Suppressor macrophage treated with lipopolysaccharide for 1 hour (primary cell): Measurements from ENCODE around the gene RNF213.
"Not testable (repeated sequence)": the region's sequence is repeated elsewhere in the genome, so short reads cannot be mapped to it uniquely, and the experiment has no call there.

Experiments used
- DNase-seq, 3 donors: peaks; one replicate each; pipeline ENCODE4 v3.0.0-alpha.2; 2020 to 2022

Gene RNF213

DNA sequence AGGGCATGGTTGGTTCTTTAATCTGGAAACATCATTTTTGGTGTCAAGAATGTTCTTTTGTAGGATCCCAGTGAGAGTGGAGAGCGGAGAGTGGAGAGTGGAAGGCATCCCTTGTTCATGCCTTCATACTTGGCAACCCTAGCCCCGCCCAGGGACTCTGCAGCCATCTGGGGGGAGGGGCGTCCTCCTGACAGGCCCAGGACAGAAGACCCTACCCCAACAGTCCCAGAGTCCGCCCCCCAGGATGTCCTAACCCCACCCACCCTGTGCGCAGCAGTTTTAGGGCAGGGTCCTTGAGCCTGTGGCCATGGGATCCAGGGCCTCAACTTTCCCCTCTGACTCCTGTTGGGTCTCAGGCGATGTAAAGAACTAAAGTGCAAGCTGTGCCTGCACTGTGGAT is 36.0 kb upstream of the RNF213 start:
- no peak for DNase-seq

DNA sequence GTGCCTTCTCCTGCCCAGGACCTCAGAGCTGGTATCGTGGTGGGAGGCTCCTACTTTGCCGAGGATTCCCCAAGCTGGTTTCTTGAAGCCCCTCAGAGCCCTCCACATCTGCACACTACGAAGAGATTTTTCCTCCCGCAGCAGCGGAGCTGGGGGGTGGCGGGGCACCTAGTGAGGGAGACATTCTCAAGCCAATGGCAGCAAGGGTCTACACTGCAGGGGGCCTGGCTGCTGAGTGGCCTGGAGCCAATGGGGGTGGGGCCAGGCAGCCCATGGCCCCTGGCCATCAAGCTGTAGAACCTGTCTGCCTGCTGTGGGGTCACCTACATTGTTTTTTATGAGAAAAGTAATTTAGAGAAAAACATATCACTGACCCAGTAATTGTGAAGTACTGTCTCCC is 35.4 kb upstream of the RNF213 start:
- DNase-seq, result no peak

GRCh38 chr17:80227156-80227555 is 33.5 kb upstream of the RNF213 start:
- DNase-seq, result no peak

- no peak for DNase-seq
These were observed 33.0 kb upstream of the RNF213 start for GRCh38 chr17:80227666-80228065.

DNA sequence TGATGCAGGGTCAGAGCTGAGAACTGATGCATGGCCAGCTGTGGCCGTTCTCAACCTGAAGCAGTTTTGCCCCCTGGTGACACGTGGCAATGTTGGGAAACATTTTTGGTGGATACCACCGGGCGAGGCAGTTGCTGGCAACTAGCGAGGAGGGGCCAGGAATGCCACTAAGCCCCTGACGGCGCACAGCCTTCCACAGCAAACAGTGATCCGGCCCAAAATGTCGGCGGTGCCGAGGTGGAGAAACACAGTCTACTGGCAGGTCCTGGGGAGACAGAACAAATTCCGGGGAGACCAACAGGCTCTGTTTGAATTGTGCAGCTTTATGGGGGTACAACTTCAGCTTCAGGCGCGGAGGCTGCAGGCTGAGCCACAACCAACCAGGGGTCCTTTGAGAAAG is 32.2 kb upstream of the RNF213 start:
- no peak for DNase-seq

DNA sequence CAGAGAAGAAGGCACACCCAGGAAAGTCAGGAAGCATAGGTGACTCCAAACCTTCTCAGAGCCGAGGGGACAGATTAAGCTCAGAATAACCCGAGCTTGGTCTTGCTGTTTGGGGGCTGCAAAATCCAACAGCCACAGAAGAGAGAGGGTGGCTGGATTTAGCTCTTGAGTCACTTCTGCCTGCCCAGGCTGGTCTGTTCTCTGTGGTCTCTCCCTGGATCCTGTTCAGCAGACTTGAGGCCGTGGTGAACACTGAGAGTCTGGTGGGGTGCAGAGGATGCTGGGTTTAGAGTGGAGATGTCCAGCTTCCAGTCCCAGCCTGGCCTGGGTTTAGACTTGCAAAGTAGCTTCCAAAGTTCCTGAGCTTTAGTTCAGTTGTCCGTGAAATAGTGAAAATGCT is 31.6 kb upstream of the RNF213 start:
- no peak for DNase-seq

- no peak for DNase-seq
These were observed 28.2 kb upstream of the RNF213 start for GRCh38 chr17:80232438-80232837.

DNA sequence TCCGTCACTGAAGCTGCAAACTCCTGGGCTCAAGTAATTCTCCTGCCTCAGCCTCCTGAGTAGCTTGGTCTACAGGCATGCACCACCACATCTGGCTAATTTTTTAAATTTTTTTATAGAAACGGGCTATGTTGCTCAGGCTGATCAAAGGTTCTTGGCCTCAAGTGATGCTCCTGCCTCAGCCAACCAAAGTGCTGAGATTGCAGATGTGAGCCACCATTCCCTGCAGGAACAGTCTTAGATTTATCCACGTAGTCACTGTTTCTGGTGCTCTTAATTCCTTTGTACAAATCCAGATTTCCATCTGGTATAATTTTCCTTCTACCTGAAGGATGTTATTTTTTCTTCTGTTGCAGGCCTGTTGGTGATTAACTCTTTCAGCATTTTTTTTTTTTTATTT is 27.4 kb upstream of the RNF213 start:
- DNase-seq, result no peak

GRCh38 chr17:80236911-80237310 is 23.7 kb upstream of the RNF213 start:
- DNase-seq, result no peak

DNA sequence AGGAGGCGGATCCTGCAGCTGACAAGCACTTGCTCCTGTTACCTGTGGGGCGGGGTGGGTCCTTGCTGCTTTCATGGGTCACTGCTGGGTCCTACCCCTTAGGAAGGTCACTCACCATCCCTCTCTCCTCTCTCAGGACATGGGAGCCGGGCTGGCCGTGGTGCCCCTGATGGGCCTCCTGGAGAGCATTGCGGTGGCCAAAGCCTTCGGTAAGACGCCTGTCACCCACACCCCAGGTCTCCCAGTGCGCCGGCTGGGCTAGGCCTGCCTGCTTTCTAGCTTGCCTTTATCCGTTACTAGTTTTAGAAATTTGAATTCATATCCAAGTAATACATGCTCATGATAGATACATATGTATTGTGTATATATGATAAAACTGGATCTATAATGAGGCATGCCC is 23.3 kb upstream of the RNF213 start:
- DNase-seq, result no peak

GRCh38 chr17:80242505-80242904 is 18.1 kb upstream of the RNF213 start:
- no peak for DNase-seq

DNA sequence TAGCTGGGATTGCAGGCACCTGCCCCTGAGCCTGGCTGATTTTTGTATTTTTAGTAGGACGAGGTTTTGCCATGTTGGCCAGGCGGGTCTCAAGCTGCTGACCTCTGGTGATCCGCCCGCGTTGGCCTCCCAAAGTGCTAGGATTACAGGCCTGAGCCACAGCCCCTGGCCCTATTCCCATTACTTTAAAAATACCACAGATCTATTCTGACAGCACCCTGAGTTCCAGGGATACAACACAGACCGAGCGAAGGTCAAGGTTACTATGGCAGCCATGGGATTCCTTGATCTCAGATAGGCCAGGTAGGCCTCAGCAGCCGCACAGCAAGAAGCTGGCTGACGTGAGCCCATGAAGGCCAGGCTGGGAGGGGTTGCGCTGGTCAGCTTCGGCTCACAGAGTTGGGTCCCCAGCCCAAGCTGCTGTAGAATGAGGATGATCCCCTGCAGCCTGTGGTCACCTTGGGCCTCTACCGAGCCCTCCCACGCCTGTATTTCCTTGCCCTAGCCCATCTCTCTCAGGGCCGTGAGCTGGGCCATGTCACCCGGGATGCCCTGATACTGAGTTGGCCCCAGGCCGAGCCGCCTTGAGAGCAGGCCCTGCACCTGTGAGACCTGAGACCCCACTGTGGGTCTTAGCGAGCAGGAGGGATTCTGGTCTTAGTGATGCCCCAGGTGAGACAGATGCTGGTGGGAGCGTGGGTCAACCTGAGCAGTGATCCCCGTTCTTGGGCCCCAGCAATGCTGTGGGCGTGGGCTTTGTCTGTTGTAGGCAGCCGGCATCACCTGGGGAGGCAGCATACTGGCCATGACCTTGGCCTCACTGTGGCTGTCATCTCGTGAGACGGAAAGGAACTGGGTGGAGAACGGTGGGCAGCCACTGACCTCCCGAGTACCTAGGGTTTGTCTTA is 16.9 kb upstream of the RNF213 start:
- DNase-seq, result no peak

DNA sequence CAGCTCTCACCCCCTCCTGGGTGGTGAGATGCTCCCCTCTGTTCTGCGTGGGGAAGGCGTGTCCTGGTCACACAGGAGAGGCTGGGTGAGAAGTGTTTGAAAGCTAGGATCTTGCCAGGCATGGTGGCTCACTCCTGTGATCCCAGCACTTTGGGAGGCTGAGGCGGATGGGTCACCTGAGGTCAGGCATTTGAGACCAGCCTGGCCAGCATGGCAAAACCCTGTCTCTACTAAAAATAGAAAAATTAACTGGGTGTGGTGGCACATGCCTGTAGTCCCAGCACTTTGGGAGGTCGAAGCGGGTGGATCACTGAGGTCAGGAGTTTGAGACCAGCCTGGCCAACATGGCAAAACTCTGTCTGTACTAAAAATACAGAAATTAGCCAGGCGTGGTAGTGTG is 16.2 kb upstream of the RNF213 start:
- not testable (repeated sequence) for DNase-seq

- no peak for DNase-seq
These were observed 15.7 kb upstream of the RNF213 start for GRCh38 chr17:80244871-80245509.

DNA sequence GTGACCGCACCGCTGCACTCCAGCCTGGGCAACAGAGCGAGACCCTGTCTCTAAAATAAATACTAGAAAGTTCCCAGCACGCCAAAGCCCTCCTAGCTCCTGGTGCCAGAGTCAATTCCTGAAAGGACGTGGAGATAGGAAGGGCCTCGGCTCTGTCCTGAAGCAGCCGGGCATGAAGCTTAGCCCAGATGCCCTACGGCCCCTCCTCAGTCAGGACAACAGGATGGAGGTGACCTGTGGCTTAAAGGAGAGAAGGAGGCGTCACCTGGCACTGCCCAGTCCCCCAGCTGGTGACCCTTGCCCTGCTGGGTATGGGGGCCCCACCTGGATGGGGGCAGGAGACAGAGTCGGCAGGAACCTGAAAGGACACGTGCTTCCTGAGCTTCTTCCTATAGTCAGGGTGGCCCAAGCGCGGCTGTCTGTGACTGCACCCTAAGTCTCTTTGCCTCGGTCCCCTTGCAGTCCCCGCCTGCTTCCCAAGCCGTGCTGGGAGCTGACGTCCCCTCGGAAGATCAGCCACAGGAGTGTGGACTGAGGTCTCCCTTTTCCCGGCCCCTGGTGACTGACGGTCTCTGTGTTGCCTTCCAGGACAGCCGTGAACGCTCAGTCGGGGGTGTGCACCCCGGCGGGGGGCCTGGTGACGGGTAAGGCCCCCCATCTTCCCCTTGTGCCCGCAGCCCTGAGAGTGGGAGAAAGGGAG is 14.9 kb upstream of the RNF213 start:
- no peak for DNase-seq

GRCh38 chr17:80246266-80246681 is 14.4 kb upstream of the RNF213 start:
- DNase-seq, result no peak

- no peak for DNase-seq
These were observed 13.9 kb upstream of the RNF213 start for GRCh38 chr17:80246726-80247125.

- no peak for DNase-seq
These were observed 13.1 kb upstream of the RNF213 start for GRCh38 chr17:80247561-80247960.

- DNase-seq, result no peak
These were observed 12.4 kb upstream of the RNF213 start for GRCh38 chr17:80248001-80248893.

DNA sequence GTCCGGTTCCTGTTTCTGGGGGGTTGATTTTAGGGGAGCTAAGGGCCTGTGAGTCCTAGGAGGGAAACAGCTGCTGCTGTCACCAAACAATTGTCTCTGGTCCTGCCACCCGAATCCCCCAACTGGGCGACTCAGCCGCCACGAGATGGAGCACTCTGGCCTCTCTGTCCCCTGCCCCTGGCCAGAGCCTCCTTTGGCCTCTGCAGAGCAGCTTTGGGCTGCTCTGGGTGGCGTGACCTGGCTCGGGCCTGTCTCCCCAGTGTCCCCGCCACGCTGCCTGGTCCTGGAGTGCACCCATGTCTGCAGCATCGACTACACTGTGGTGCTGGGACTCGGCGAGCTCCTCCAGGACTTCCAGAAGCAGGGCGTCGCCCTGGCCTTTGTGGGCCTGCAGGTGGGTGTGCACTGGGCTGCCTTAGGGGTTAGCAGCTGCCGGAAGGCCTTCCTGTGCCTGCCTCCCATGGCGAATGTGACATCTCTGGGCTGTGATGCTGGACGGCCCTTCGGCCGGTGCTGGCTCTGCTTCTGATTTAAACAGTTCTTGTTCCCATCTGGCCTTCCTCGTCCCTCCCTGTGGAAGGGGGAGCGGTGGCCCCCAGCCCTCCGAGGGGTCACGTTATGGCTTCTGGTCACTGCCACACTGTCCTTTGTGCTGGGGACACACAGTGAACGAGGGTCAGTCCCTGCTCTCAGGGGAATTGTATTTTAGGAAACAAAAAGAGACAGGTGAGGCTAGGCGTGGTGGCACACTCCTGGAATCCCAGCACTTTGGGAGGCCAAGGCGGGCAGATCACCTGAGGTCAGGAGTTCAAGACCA is 11.6 kb upstream of the RNF213 start:
- DNase-seq, result no peak

DNA sequence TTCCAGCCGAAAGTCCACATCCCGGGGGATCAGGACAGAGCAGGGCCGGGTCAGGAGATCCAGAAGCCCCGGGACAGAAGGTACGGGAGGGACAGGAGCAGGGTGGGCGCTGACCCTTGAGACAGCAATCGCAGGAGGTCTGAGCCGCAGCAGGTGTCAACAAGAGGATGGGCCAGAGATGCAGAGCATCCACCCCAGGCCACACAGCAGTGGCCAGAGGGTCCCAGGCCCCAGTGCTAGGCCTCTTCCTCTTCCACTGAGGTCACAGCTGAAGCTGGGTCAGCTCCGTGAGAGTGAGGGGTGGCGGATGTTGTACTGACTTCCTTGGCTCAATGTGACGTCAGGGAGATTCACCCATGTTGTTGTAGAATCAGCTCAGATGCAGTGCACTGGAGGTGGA is 8.7 kb upstream of the RNF213 start:
- no peak for DNase-seq

DNA sequence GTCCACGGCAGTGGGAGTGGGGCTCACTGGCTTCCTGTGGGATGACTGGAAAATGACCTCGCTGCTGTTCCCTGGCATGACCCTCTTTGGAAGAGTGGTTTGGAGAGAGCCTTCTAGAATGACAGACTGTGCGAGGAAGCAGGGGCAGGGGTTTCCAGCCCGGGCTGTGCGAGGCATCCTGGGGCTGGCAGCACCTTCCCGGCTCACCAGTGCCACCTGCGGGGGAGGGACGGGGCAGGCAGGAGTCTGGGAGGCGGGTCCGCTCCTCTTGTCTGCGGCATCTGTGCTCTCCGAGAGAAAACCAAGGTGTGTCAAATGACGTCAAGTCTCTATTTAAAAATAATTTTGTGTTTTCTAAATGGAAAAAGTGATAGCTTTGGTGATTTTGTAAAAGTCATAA is 7.8 kb upstream of the RNF213 start:
- DNase-seq, result peak; percentile 36 to 52 (median 51)
